Fibroblast of lung (primary cell): ENCODE measurements around the gene GSTK1.

Source experiments
- EZH2 ChIP-seq: IDR thresholded peaks from 2 replicates; pipeline ENCODE4 v1.5.1; 2012; ENCODE audit warnings: low read length, control low read depth, mild to moderate bottlenecking; ENCODE audit errors: missing control alignments
- TF ChIP-seq, protein P1 (sequence below), 2 donors: IDR thresholded peaks in 1 of 2; conservative IDR thresholded peaks in 1 of 2; 1 replicate in 1 of 2; 2 replicates in 1 of 2; pipeline ENCODE4 v1.5.1; 2011 to 2012; ENCODE audit warnings: low read length in 2 of 2, control low read depth in 1 of 2, inconsistent platforms in 1 of 2, low read depth in 1 of 2, mild to moderate bottlenecking in 1 of 2

DNA sequence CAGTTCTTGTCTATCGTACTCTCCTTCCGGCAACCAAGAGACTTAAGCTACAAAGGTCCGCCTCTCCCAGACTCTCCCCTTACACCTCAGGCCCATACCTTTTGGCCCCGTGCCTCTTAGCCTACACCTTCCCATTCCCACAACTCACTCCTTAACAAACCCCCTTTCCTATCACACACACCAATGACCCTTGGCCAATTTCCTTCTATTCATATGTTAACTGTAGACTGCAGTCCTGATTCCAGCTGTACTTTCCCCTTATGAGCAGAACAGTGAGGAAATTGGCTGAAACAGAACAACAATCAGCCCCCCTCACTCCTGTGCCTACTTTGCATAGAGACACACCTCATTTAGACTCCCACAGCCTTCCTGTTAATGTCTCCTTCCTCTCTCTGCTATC is 20.1 kb downstream of the GSTK1 start:
- TF ChIP-seq, protein P1, sequence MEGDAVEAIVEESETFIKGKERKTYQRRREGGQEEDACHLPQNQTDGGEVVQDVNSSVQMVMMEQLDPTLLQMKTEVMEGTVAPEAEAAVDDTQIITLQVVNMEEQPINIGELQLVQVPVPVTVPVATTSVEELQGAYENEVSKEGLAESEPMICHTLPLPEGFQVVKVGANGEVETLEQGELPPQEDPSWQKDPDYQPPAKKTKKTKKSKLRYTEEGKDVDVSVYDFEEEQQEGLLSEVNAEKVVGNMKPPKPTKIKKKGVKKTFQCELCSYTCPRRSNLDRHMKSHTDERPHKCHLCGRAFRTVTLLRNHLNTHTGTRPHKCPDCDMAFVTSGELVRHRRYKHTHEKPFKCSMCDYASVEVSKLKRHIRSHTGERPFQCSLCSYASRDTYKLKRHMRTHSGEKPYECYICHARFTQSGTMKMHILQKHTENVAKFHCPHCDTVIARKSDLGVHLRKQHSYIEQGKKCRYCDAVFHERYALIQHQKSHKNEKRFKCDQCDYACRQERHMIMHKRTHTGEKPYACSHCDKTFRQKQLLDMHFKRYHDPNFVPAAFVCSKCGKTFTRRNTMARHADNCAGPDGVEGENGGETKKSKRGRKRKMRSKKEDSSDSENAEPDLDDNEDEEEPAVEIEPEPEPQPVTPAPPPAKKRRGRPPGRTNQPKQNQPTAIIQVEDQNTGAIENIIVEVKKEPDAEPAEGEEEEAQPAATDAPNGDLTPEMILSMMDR (conservative IDR thresholded peaks at IDR 0.05 in 1 of 2, IDR thresholded peaks at IDR 0.05 in 1 of 2; ENCODE audit: low read depth in 1 of 2, low read length in 2 of 2): no peak
- TF ChIP-seq EZH2: no peak
